HEK293T (cell line): ENCODE data around the gene VARS2.

Source experiments
- HDGF ChIP-seq: fragments of 450-650 bp; IDR thresholded peaks from 2 replicates; pipeline ENCODE4 v1.6.1; 2017; ENCODE audit warnings: antibody characterized with exemption, borderline replicate concordance
- NFRKB ChIP-seq: fragments of 450-650 bp; IDR thresholded peaks from 2 replicates; pipeline ENCODE4 v1.6.1; 2016; ENCODE audit warnings: mild to moderate bottlenecking, moderate library complexity
- SP1 ChIP-seq: fragments of 450-650 bp; IDR thresholded peaks from 2 replicates; pipeline ENCODE4 v1.6.1; 2017
- SUZ12 ChIP-seq: fragments of 450-650 bp; IDR thresholded peaks from 2 replicates; pipeline ENCODE4 v1.6.1; 2016; ENCODE audit warnings: mild to moderate bottlenecking

- TF ChIP-seq HDGF (no peak), SUZ12 (no peak), SP1 (no peak), NFRKB (no peak)
These were observed 43.5 kb upstream of the VARS2 start for GRCh38 chr6:30870546-30870945.
